T47D (cell line): ENCODE results near the gene COG5.

Experiments
- DNase-seq, 2 experiments: peaks; one replicate each; pipeline versions ENCODE4 v3.0.0 to v3.0.0-alpha.2; 2011 to 2012; ENCODE audit warnings: low read depth in 1 of 2, low spot score in 1 of 2
- JUND ChIP-seq: IDR thresholded peaks from 2 replicates; pipeline ENCODE4 v1.6.1; 2012; ENCODE audit warnings: low read depth
- in situ Hi-C: cut with HindIII; loops from 2 replicates; pipeline ENCODE4 v1.10.0; 2016; ENCODE audit warnings: low sequenced_read_pairs, low pct_unique_long_range_greater_than_20kb

The COG5 gene

DNA sequence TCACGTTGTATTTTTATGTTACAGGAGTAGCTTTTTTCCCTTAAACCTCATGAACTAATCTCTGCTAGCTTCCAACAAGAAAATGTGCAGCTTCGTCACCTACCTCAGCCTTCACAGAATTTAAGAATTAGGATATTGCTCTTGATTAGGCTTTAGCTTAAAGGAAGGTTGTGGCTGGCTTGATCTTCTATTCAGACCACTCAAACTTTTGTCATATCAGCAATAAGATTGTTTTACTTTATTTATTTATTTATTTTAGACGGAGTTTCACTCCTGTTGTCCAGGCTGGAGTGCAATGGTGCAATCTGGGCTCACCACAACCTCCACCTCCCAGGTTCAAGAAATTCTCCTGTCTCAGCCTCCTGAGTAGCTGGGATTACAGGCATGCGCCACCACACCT is 219.4 kb downstream of the COG5 start:
- DNase-seq: no peak
- no peak for TF ChIP-seq JUND
- in situ Hi-C loops: no loop called here

DNA sequence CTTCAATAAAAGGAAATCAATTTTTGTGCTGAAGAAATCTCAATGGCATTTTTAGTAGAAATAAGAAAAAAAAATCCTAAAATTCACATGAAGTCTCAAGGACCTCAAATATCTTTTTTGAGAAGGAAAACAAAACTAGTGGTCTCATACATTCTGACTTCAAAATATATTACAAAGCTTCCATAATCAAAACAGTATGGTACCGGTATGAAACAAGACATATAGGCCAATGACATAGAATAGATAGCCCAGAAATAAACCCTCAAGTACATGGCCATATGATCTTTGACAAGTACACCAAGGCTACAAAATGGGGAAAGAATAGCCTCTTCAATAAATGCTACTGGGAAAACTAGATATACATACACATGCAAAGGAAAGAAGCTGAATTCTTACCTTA is 225.6 kb downstream of the COG5 start:
- no peak for TF ChIP-seq JUND
- no peak for DNase-seq
- in situ Hi-C loops: no loop called here

DNA sequence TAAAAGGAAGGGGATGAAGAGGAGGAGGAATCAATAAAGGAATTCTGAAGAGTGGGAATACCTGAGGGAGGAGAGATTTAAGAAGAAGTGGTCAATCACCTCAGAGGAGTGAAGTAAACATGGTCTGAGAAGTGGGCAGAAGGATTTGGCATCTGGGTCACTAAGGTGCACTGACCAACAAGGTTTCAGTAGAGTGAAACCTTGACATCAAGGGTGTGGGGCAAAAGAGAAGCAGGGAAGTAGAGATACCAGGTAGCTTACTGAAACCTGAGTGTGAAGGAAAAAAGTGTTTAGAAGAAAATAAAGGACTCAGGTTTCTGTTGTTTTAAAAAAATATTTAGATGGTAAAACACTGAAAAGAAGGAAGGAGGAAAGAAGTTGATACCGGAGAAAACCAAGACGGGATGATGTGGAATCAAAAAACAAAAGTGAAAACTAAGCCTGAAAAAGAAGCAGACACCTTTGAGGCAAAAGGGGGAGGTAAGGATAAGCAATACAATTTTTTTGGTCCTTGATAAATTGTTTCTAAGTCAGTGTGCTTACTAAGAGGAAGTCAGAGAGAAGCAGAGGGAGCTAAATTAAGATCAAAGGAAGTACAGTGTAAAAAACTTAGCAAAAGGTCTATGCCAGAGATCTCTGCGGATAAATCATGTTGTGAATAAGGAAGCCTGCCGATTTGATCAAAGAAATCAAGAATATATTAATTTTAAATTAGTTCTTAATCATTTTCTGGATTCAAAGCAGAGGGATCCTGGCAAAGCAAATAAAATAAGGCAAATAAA is 231.0 kb downstream of the COG5 start:
- TF ChIP-seq JUND: no peak
- no peak for DNase-seq
- in situ Hi-C loops: no loop called here

DNA sequence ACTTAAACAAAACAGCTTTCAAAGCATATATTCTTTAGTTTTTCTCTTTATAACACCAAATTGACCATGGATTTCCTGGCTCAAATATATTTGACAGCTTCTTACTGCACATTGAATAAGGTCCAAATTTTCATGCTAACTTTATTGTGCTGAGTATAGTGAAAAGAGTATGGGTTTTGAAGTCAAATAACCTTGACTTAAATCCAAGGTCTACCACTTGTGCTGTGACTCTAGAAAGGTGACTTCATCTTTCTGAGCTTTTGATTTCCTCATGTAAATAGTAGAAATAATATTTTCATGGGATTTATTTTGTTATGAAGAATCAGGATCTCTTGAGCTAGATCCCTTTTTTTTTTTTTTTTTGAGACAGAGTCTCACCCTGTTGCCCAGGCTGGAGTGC is 233.2 kb downstream of the COG5 start:
- DNase-seq: no peak
- TF ChIP-seq JUND: no peak
- in situ Hi-C loops: no loop called here

DNA sequence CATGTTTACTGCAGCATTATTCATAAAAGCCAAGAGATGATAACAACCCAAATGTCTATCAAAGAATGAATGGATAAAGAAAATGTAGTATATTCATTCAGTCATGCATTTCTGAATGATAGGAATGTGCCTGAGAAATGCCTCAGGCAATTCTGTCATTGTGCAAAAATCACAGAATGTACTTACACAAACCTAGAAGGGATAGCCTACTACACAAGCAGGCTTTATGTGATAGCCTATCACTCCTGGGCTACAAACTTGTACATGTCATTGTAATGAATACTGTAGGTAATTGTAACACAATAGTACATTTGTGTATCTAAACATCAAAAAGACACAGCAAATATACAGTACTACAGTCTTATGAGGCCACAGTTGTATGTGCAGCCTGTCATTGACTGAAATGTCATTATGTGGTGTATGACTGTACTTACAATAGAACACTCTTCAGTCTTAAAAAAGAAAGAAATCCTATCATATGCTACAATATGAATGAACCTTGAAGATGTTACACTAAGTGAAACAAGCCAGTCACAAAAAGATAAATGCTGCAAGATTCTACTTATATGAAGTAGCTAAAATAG is 235.6 kb downstream of the COG5 start:
- peak in 1 of 2 experiments; percentile 12 for DNase-seq
- TF ChIP-seq JUND: no peak
- in situ Hi-C loops: no loop called here

DNA sequence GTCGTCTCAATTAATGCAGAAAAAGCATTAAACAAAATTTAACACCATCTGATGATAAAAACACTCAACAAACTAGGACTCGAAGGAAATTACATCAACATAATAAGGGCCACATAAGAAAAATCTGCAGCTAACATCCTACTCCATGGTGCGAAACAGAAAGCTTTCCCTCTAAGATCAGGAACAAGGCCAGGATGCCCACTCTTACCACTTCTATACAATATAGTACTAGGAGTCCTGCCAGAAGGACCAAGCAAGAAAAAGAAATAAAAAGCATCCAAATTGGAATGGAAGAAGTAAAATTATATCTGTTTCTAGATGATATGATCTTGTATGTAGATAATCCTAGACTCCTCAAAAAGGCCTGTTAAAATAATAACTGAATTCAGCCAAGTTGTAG is 237.7 kb downstream of the COG5 start:
- in situ Hi-C loops: no loop called here
- DNase-seq: no peak
- TF ChIP-seq JUND: no peak

DNA sequence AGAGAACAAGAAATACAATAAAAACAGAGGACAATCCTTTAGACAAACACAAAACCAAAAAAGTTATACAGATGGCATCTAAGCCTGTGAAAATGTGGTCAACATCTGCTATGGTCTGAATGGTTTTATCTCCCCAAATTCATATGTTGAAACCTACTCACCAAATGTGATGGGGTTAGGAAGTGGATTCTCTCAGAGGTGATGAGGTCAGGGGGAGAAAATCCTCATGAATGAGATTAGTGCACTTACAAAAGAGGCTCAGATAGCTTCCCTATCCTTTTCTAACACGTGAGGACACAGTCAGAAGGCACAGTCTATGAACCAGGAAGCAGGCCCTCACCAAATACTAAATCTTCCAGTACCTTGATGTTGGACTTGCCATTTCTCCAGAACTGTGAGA is 241.7 kb downstream of the COG5 start:
- no peak for DNase-seq
- no peak for TF ChIP-seq JUND
- in situ Hi-C loops: no loop called here

DNA sequence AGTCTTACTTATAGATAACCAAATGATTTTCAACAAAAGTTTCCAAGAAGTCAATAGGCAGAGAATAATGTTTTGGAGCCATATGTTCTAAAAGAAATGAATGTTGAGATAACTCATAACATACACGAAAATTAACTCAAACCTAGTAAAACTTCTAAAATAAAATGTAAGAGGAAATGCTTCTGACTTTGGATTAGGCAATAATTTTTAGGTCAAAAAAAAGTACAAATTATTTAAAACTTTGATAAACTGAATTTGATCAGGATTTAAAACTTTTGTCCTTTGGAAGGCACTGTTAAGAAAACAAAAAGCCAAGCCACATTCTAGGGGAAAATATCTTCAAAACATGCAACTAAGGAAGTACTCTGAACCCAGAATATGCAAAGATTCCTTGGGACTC is 242.1 kb downstream of the COG5 start:
- no peak for DNase-seq
- no peak for TF ChIP-seq JUND
- in situ Hi-C loops: no loop called here

DNA sequence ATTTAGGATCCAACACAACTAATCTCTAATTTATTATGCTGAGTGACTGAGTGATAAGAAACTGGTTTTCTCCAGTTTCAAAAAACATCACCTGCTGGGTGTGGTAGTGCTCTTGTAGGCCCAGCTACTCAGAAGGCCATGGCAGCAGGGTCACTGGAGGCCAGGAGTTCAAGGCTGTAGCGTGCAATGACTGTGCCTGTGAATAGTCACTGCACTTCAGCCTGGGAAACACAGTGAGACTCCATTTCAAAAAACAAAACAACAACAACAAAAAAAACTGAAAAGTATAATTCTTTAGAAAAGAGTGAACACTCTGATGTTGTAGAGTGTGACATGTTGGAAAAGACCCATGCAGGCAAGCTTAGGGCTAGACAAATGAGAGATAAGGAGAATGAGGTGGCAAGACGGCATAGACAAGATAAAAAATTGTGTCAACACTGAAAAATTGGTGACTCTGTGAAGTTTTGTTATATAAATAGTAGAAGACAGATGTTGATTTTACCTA is 243.9 kb downstream of the COG5 start:
- DNase-seq: no peak
- in situ Hi-C loops: no loop called here
- no peak for TF ChIP-seq JUND

DNA sequence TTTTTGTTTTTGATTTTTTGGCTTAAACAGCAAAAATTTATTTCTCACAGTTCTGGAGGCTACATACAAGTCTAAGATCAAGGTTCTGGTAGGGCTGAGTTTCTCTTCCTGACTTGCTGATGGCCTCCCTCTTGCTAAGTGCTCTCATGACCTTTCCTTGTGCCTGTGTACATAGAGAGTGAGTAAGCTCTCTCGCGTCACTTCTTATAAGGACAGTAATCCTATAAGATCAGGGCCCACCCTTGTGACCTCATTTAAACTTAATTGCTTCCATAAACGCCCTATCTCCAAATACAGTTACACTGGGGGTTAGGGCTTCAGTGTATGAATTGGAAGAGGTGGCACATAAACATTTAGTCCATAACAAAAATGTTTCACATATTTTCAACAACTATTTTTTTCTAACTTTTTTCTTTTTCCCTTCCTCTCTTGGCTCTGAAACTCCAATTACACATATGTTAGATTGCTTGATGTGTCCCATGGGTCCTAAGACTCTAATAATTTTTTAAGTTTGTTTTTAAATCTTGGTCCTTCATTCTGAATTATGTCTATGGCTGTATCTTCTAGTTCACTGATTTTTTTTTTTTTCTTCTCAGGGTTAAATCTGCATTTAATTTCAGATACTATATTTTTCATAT is 245.1 kb downstream of the COG5 start:
- TF ChIP-seq JUND: no peak
- in situ Hi-C loops: no loop called here
- no peak for DNase-seq

DNA sequence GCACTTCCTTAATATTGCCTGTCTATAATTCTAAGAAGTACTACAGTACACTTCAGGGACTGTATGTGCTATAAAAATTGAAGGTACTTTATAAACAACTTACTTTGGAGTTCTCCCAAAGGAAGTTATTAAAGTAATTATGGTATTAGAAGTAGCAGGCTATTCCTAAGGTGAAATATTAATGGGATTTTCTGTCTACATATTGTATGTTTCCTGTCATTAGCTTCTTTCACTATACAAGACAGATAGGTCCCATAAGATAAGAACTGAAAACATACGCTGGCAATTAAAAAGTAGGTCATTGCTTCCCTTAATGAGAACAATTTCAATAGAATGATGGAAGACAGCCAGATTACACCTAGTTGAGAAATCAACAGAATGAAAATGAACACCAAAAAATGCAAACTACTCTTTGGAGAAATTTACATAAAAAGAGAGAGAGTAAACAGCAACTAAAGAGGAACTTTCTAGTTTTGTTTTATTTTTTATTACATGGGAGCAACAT is 248.0 kb downstream of the COG5 start:
- TF ChIP-seq JUND: no peak
- in situ Hi-C loops: no loop called here
- DNase-seq: no peak

DNA sequence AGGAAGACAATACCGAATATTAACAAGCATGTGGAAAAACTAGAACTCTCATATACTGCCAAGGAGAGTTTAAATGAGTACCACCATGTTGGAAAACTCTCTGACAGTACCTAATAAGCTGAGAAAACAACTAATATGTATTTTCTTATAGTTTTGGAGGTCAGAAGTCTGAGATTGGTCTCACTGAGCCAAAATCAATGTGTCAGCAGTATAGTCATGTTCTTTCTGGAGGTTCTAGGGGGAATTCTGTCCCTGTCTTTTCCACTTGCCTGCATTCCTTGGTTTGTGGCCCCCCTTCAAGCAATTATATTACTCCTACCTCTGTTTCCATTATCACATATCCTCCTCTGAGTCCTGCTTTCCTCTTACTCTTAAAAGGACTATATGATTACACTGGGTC is 250.4 kb downstream of the COG5 start:
- TF ChIP-seq JUND: no peak
- in situ Hi-C loops: no loop called here
- no peak for DNase-seq

DNA sequence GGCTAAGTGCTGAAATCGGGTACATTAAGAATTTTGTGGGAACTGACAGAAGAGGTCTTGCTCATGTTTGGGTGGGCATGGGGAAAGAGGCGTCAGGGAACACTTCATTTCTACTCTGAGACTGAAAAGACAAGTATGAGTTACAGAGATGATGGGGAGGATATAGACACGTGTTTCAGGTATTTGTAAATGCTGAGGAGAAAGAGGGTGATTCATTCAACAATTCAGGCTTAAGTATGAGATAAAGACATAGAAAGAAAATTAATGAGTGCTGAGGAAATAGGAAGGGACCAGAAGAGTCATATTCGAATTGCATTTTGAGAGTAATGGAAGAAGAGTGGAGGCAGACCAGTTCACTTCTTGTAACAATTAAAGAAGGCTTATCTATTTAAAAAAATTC is 251.3 kb downstream of the COG5 start:
- DNase-seq: no peak
- TF ChIP-seq JUND: no peak
- in situ Hi-C loops: no loop called here
